ENCODE results near the gene GRIK4. TPM values are rescaled to one million over a fixed set of nuclear protein-coding genes. Genes with fewer than 3 reads are reported as not detected.

The GRIK4 gene
- total RNA-seq, 1 donor from 2014 or later, result 0.52 TPM

DNA sequence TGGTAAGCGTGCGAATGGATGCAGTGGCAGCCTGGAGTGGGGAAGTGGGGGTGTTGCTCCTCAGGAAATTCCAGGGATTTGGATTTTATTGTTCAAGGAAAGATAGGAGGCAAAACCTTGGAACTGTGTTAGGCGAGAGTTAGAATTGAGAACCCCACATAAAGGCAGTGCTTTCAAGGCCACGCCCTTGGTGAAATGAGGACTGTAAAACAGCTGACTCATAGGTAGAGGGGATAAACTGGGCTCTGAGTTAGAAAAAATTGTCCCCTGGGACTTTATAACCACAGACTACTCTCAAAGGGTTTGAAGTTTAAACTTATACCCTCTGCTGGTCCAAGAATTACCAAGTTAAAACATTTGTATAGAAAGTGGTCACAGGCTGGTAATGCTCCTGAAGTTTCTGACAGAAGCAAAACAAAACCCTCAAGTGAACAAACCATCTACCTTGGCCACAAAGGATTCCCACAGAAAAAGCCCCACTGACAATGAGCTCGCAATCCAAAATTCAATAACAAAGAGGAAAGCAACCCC is 262.0 kb downstream of the GRIK4 start:
- no peaks in the 10 kb centered on the region for H3K36me3 ChIP-seq (ENCODE audit: control insufficient read depth in 3 of 3, insufficient read depth in 3 of 3, low read length in 3 of 3)
- peaks cover 0 to 2% (median 0%) of the 10 kb centered on the region in 3 donors for H3K9me3 ChIP-seq (ENCODE audit: control insufficient read depth in 3 of 3, low read length in 3 of 3)
- H3K27me3 ChIP-seq (ENCODE audit: control insufficient read depth in 3 of 3, insufficient read depth in 3 of 3, low read length in 3 of 3), result no peaks in the 10 kb centered on the region
- H3K4me1 ChIP-seq (ENCODE audit: control insufficient read depth in 3 of 3, insufficient read depth in 3 of 3, low read length in 3 of 3), result no peaks in the 10 kb centered on the region
- H3K9ac ChIP-seq (ENCODE audit: low read depth in 1 of 3, low read length in 3 of 3), result no peak overlapping the region
- H3K27ac ChIP-seq (ENCODE audit: low read depth, low read length), result no peak overlapping the region
- H3K4me3 ChIP-seq (ENCODE audit: low read length in 3 of 3), result no peak overlapping the region

- no peak overlapping the region for H3K4me3 ChIP-seq (ENCODE audit: low read length in 3 of 3)
- peaks cover 0 to 2% (median 0%) of the 10 kb centered on the region in 3 donors for H3K9me3 ChIP-seq (ENCODE audit: control insufficient read depth in 3 of 3, low read length in 3 of 3)
- no peak overlapping the region for H3K27ac ChIP-seq (ENCODE audit: low read depth, low read length)
- H3K36me3 ChIP-seq (ENCODE audit: control insufficient read depth in 3 of 3, insufficient read depth in 3 of 3, low read length in 3 of 3), result no peaks in the 10 kb centered on the region
- no peak overlapping the region for H3K9ac ChIP-seq (ENCODE audit: low read depth in 1 of 3, low read length in 3 of 3)
- no peaks in the 10 kb centered on the region for H3K4me1 ChIP-seq (ENCODE audit: control insufficient read depth in 3 of 3, insufficient read depth in 3 of 3, low read length in 3 of 3)
- H3K27me3 ChIP-seq (ENCODE audit: control insufficient read depth in 3 of 3, insufficient read depth in 3 of 3, low read length in 3 of 3), result no peaks in the 10 kb centered on the region
Measured at GRCh38 chr11:120774591-120775386, 263.2 kb downstream of the GRIK4 start.

DNA sequence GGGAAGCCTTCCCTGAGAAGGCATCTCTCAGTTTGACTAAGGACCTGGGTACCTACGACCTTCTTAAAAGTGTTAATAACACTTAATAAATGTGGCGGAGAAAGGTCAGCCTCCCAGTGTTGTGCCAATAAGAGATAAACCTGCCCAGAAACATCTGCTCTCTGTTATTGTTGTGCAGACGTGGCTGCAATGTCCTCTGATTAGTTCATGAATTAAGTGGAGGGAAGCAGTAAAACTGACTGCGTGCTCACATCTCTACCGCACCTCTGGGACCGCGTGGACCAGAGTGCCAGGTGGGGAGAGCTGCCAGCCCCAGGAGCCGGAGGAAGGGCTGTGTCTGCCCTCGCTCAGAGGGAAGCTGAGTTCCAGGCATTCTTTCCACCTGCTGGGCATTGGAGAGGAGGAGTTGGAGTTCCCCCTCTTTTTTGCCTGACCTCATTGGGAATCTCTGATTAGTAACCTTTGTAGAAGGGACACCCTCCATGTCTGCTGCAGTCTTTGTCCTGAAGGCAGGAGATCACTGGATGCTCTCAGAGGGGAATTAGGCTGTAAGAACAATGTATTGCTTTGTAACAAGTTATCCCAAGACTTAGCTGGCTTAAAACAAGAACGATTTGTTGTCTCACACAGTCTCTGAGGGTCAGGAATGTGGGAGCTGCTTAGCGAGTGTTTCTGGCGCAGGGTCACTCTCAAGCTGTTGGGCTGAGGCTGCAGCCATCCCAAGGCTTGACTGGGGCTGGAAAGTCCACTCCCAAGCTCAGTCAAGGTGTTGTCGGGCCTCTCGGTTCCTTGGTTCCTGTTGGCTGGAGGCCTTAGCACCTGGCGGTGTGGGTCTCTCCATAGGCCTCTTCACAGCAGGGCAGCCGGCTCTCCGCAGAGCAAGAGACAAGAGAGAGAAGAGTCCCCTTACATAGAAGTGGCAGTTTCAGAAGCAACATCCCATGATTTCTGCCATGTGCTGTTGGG is 264.7 kb downstream of the GRIK4 start:
- H3K27ac ChIP-seq (ENCODE audit: low read depth, low read length), result no peak overlapping the region
- H3K9me3 ChIP-seq (ENCODE audit: control insufficient read depth in 3 of 3, low read length in 3 of 3), result peaks cover 0 to 2% (median 0%) of the 10 kb centered on the region in 3 donors
- H3K4me1 ChIP-seq (ENCODE audit: control insufficient read depth in 3 of 3, insufficient read depth in 3 of 3, low read length in 3 of 3), result no peaks in the 10 kb centered on the region
- H3K27me3 ChIP-seq (ENCODE audit: control insufficient read depth in 3 of 3, insufficient read depth in 3 of 3, low read length in 3 of 3), result peaks cover 0 to under 1% (median 0%) of the 10 kb centered on the region in 3 donors
- H3K9ac ChIP-seq (ENCODE audit: low read depth in 1 of 3, low read length in 3 of 3), result no peak overlapping the region
- no peak overlapping the region for H3K4me3 ChIP-seq (ENCODE audit: low read length in 3 of 3)
- no peaks in the 10 kb centered on the region for H3K36me3 ChIP-seq (ENCODE audit: control insufficient read depth in 3 of 3, insufficient read depth in 3 of 3, low read length in 3 of 3)

- no peak overlapping the region for H3K9ac ChIP-seq (ENCODE audit: low read depth in 1 of 3, low read length in 3 of 3)
- H3K27me3 ChIP-seq (ENCODE audit: control insufficient read depth in 3 of 3, insufficient read depth in 3 of 3, low read length in 3 of 3), result peaks cover 0 to 8% (median 4%) of the 10 kb centered on the region in 3 donors
- no peak overlapping the region for H3K4me3 ChIP-seq (ENCODE audit: low read length in 3 of 3)
- no peaks in the 10 kb centered on the region for H3K36me3 ChIP-seq (ENCODE audit: control insufficient read depth in 3 of 3, insufficient read depth in 3 of 3, low read length in 3 of 3)
- H3K9me3 ChIP-seq (ENCODE audit: control insufficient read depth in 3 of 3, low read length in 3 of 3), result no peaks in the 10 kb centered on the region
- H3K4me1 ChIP-seq (ENCODE audit: control insufficient read depth in 3 of 3, insufficient read depth in 3 of 3, low read length in 3 of 3), result no peaks in the 10 kb centered on the region
- no peak overlapping the region for H3K27ac ChIP-seq (ENCODE audit: low read depth, low read length)
Measured at GRCh38 chr11:120778685-120779490, 267.3 kb downstream of the GRIK4 start.

GRCh38 chr11:120780239-120780638 is 268.7 kb downstream of the GRIK4 start:
- peaks cover 0 to 17% (median 10%) of the 10 kb centered on the region in 3 donors for H3K27me3 ChIP-seq (ENCODE audit: control insufficient read depth in 3 of 3, insufficient read depth in 3 of 3, low read length in 3 of 3)
- H3K9ac ChIP-seq (ENCODE audit: low read depth in 1 of 3, low read length in 3 of 3), result no peak overlapping the region
- H3K4me3 ChIP-seq (ENCODE audit: low read length in 3 of 3), result no peak overlapping the region
- H3K4me1 ChIP-seq (ENCODE audit: control insufficient read depth in 3 of 3, insufficient read depth in 3 of 3, low read length in 3 of 3), result no peaks in the 10 kb centered on the region
- H3K9me3 ChIP-seq (ENCODE audit: control insufficient read depth in 3 of 3, low read length in 3 of 3), result no peaks in the 10 kb centered on the region
- no peak overlapping the region for H3K27ac ChIP-seq (ENCODE audit: low read depth, low read length)
- H3K36me3 ChIP-seq (ENCODE audit: control insufficient read depth in 3 of 3, insufficient read depth in 3 of 3, low read length in 3 of 3), result no peaks in the 10 kb centered on the region

- Histone ChIP-seq H3K27me3 (ENCODE audit: control insufficient read depth in 3 of 3, insufficient read depth in 3 of 3, low read length in 3 of 3) (peaks cover 0 to 29% (median 20%) of the 10 kb centered on the region in 3 donors), H3K4me3 (ENCODE audit: low read length in 3 of 3) (no peak overlapping the region)
Measured at GRCh38 chr11:120781486-120782120, 270.1 kb downstream of the GRIK4 start.

GRCh38 chr11:120784566-120785251 is 273.2 kb downstream of the GRIK4 start:
- Histone ChIP-seq H3K4me1 (ENCODE audit: control insufficient read depth in 3 of 3, insufficient read depth in 3 of 3, low read length in 3 of 3) (no peaks in the 10 kb centered on the region), H3K36me3 (ENCODE audit: control insufficient read depth in 3 of 3, insufficient read depth in 3 of 3, low read length in 3 of 3) (no peaks in the 10 kb centered on the region), H3K27ac (ENCODE audit: low read depth, low read length) (no peak overlapping the region), H3K9ac (ENCODE audit: low read depth in 1 of 3, low read length in 3 of 3) (no peak overlapping the region), H3K27me3 (ENCODE audit: control insufficient read depth in 3 of 3, insufficient read depth in 3 of 3, low read length in 3 of 3) (peaks cover 0 to 35% (median 27%) of the 10 kb centered on the region in 3 donors), H3K9me3 (ENCODE audit: control insufficient read depth in 3 of 3, low read length in 3 of 3) (no peaks in the 10 kb centered on the region), H3K4me3 (ENCODE audit: low read length in 3 of 3) (no peak overlapping the region)

More at GRCh38 chr11:120781486-120782120, 270.1 kb downstream of the GRIK4 start:
- Histone ChIP-seq H3K4me1 (ENCODE audit: control insufficient read depth in 3 of 3, insufficient read depth in 3 of 3, low read length in 3 of 3) (no peaks in the 10 kb centered on the region), H3K27ac (ENCODE audit: low read depth, low read length) (no peak overlapping the region), H3K36me3 (ENCODE audit: control insufficient read depth in 3 of 3, insufficient read depth in 3 of 3, low read length in 3 of 3) (no peaks in the 10 kb centered on the region), H3K9ac (ENCODE audit: low read depth in 1 of 3, low read length in 3 of 3) (no peak overlapping the region), H3K9me3 (ENCODE audit: control insufficient read depth in 3 of 3, low read length in 3 of 3) (no peaks in the 10 kb centered on the region)

- Histone ChIP-seq H3K27ac (ENCODE audit: low read depth, low read length) (no peak overlapping the region), H3K36me3 (ENCODE audit: control insufficient read depth in 3 of 3, insufficient read depth in 3 of 3, low read length in 3 of 3) (no peaks in the 10 kb centered on the region), H3K4me3 (ENCODE audit: low read length in 3 of 3) (no peak overlapping the region), H3K27me3 (ENCODE audit: control insufficient read depth in 3 of 3, insufficient read depth in 3 of 3, low read length in 3 of 3) (peaks cover 3 to 40% (median 30%) of the 10 kb centered on the region in 3 donors), H3K9me3 (ENCODE audit: control insufficient read depth in 3 of 3, low read length in 3 of 3) (no peaks in the 10 kb centered on the region), H3K4me1 (ENCODE audit: control insufficient read depth in 3 of 3, insufficient read depth in 3 of 3, low read length in 3 of 3) (no peaks in the 10 kb centered on the region), H3K9ac (ENCODE audit: low read depth in 1 of 3, low read length in 3 of 3) (no peak overlapping the region)
Measured at GRCh38 chr11:120785576-120785975, 274.0 kb downstream of the GRIK4 start.

Data from skeletal muscle tissue (tissue), 4 donors.